ENCODE results near the gene BMP2. TPM values are rescaled to one million over a fixed set of nuclear protein-coding genes. Genes with fewer than 3 reads are reported as not detected.

Gene BMP2
- total and polyA plus RNA-seq, 2 of the 4 experiments (the other 2 are of a cell fraction) = 0.18 to 0.21 TPM

- H2BK20ac ChIP-seq (ENCODE audit: low read depth, low read length) = no peak overlapping the region
- H3K4ac ChIP-seq (ENCODE audit: low read depth, low read length) = no peak overlapping the region
- H2AK9ac ChIP-seq (replicated peaks; ENCODE audit: low read depth, low read length, poor library complexity) = no peak overlapping the region
- H4K91ac ChIP-seq (ENCODE audit: insufficient read depth, low read depth, low read length) = no peak overlapping the region
- H3K27ac ChIP-seq (ENCODE audit: insufficient read depth, low read length) = no peak overlapping the region
- H3K36me3 ChIP-seq (ENCODE audit: control insufficient read depth, insufficient read depth, low read length) = no peaks in the 10 kb centered on the region
- H3K56ac ChIP-seq (ENCODE audit: extremely low read depth, insufficient read depth, low read length) = no peak overlapping the region
- ChIA-PET POLR2A (ENCODE audit: unreplicated experiment) (no interaction called here), CTCF (no interaction called here)
- H3K9me1 ChIP-seq (ENCODE audit: insufficient read depth, low read length) = no peaks in the 10 kb centered on the region
- no peak overlapping the region for H2BK15ac ChIP-seq (ENCODE audit: low read depth, low read length)
- DNase-seq (peak; percentile 28), ATAC-seq (ENCODE audit: low read depth) (no peak)
- intact Hi-C loops (cut with micrococcal nuclease) (no loop called here), in situ Hi-C loops (cut with MboI; ENCODE audit: low sequenced_read_pairs) (no loop called here), dilution Hi-C loops (cut with HindIII; ENCODE audit: low sequenced_read_pairs, unreplicated experiment) (no loop called here)
- no TSS peak for BruUV-seq (replicated peaks)
- no peak overlapping the region for H3K4me2 ChIP-seq (ENCODE audit: low read depth, low read length)
- H2AFZ ChIP-seq (replicated peaks; ENCODE audit: low read length, poor library complexity) = no peak overlapping the region
- H2AK5ac ChIP-seq (ENCODE audit: low read depth, low read length) = no peak overlapping the region
- H3K27me3 ChIP-seq (ENCODE audit: control insufficient read depth, insufficient read depth, low read length) = peaks cover 2% of the 10 kb centered on the region; the same call in 1 of the 2 replicates
- H3K4me1 ChIP-seq (ENCODE audit: control insufficient read depth, insufficient read depth, low read length) = no peaks in the 10 kb centered on the region
- H3K9me3 ChIP-seq (ENCODE audit: control insufficient read depth, insufficient read depth, low read length) = no peaks in the 10 kb centered on the region
- TF ChIP-seq BHLHE40 (IDR thresholded peaks at IDR 0.05; ENCODE audit: low read depth, low read length) = no peak
- TF ChIP-seq, protein P1, sequence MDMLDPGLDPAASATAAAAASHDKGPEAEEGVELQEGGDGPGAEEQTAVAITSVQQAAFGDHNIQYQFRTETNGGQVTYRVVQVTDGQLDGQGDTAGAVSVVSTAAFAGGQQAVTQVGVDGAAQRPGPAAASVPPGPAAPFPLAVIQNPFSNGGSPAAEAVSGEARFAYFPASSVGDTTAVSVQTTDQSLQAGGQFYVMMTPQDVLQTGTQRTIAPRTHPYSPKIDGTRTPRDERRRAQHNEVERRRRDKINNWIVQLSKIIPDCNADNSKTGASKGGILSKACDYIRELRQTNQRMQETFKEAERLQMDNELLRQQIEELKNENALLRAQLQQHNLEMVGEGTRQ (IDR thresholded peaks at IDR 0.05; ENCODE audit: low read depth, low read length) = no peak
- no peak for TF ChIP-seq SMC3 (IDR thresholded peaks at IDR 0.05; ENCODE audit: low read depth, low read length)
- TF ChIP-seq RAD21 (IDR thresholded peaks at IDR 0.05; ENCODE audit: low read length) = no peak
- H3K4me3 ChIP-seq (ENCODE audit: insufficient read depth, low read depth, low read length) = no peak overlapping the region
- no peak overlapping the region for H3K9ac ChIP-seq (ENCODE audit: low read depth, low read length)
- no peak overlapping the region for H4K5ac ChIP-seq (ENCODE audit: low read depth, low read length)
- H4K8ac ChIP-seq (ENCODE audit: low read depth in 2 of 2, low read length in 2 of 2) = no peak overlapping the region
- no peak overlapping the region for H3K23ac ChIP-seq (ENCODE audit: low read depth, low read length)
- WGBS, 2 experiments (ENCODE audit: extremely low coverage in 2 of 2, insufficient read length in 1 of 2) = no CpG with 5 or more reads among the region's 6 CpGs
- H3K14ac ChIP-seq (replicated peaks; ENCODE audit: low read depth, low read length) = no peak overlapping the region
- no peak overlapping the region for H2BK120ac ChIP-seq (ENCODE audit: low read depth, low read length)
- H3K79me1 ChIP-seq (ENCODE audit: low read depth in 1 of 2, low read length in 2 of 2) = no peaks in the 10 kb centered on the region
- no peaks in the 10 kb centered on the region for H4K20me1 ChIP-seq (ENCODE audit: insufficient read depth, low read length)
- H2BK5ac ChIP-seq (ENCODE audit: low read depth, low read length, poor library complexity, severe bottlenecking) = no peak overlapping the region
- H3K18ac ChIP-seq (ENCODE audit: low read depth, low read length) = no peak overlapping the region
Measured at GRCh38 chr20:6746901-6747609, 20.4 kb upstream of the BMP2 start.

Data from IMR-90 (cell line).